Activated CD4-positive, alpha-beta T cell treated with anti-CD3 and anti-CD28 coated beads, Interleukin-2, amount 10 ng/mL, durations not matched to agents 7 days and 5 days (primary cell): ENCODE measurements around the gene SEMA3E. TPM values are rescaled to one million over a fixed set of nuclear protein-coding genes. Genes with fewer than 3 reads are reported as not detected.

Source experiments
- CTCF ChIA-PET: fragments of 350-600 bp; sonication (Branson Sonifier 250); formaldehyde crosslinking; loops from one replicate; lab custom pipeline; 2021; ENCODE audit warnings: antibody characterized with exemption; lab: Charles Lee
- POLR2A ChIA-PET: fragments of 350-600 bp; sonication (Branson Sonifier 250); formaldehyde crosslinking; loops from one replicate; lab custom pipeline; 2021; ENCODE audit warnings: antibody characterized with exemption; lab: Charles Lee
- DNase-seq: peaks from one replicate; pipeline ENCODE4 v3.0.0-alpha.2; 2020
- H3K27ac Mint-ChIP-seq: one replicate; pipeline ENCODE4 v1.8.0; 2021; ENCODE audit warnings: mild to moderate bottlenecking, moderate library complexity, mixed read lengths
- H3K27me3 Mint-ChIP-seq: one replicate; pipeline ENCODE4 v1.8.0; 2021; ENCODE audit warnings: mixed read lengths
- H3K36me3 Mint-ChIP-seq: one replicate; pipeline ENCODE4 v1.8.0; 2021; ENCODE audit warnings: low read depth, mixed read lengths
- H3K4me1 Mint-ChIP-seq: one replicate; pipeline ENCODE4 v1.8.0; 2021; ENCODE audit warnings: mixed read lengths
- H3K4me3 Mint-ChIP-seq: one replicate; pipeline ENCODE4 v1.8.0; 2021; ENCODE audit warnings: mild to moderate bottlenecking, moderate library complexity, mixed read lengths
- H3K9me3 Mint-ChIP-seq: one replicate; pipeline ENCODE4 v1.8.0; 2021; ENCODE audit warnings: mixed read lengths
- total RNA-seq, 2 experiments: library from RNA; stranded (reverse); gene quantifications; one replicate each; pipeline ENCODE4 v1.2.3, GENCODE V29; 2021

SEMA3E gene
- total RNA-seq, 2 experiments from 2014 or later, result not detected

DNA sequence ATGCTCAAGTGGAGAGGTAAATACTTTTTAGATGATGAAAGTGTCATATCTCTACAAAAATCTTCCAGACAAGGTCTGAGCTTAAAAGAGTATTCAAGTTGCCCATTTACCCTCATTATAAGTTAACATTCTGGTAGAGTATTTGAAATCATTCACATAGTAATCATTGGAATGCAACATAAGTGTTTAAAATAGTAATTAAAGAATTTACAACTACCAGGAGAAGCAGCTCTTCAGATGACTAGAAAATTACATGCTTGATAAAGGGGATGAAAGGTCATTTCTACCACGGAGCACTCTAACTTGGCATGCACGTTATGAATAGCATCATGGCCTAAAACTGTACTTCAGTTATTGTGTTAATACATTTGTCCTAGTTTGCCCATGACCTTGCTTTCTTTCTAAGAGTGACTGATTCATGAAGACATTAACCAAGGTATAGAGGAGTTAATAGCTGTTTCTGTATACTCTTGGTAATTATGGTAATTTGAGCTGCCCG is 120.0 kb downstream of the SEMA3E start:
- Mint-ChIP-seq H3K27ac (no peak overlapping the region), H3K4me3 (no peak overlapping the region), H3K9me3 (no peaks in the 10 kb centered on the region), H3K36me3 (no peaks in the 10 kb centered on the region), H3K27me3 (no peaks in the 10 kb centered on the region), H3K4me1 (no peaks in the 10 kb centered on the region)
- ChIA-PET POLR2A (no interaction called here), CTCF (no interaction called here)
- DNase-seq, result no peak

DNA sequence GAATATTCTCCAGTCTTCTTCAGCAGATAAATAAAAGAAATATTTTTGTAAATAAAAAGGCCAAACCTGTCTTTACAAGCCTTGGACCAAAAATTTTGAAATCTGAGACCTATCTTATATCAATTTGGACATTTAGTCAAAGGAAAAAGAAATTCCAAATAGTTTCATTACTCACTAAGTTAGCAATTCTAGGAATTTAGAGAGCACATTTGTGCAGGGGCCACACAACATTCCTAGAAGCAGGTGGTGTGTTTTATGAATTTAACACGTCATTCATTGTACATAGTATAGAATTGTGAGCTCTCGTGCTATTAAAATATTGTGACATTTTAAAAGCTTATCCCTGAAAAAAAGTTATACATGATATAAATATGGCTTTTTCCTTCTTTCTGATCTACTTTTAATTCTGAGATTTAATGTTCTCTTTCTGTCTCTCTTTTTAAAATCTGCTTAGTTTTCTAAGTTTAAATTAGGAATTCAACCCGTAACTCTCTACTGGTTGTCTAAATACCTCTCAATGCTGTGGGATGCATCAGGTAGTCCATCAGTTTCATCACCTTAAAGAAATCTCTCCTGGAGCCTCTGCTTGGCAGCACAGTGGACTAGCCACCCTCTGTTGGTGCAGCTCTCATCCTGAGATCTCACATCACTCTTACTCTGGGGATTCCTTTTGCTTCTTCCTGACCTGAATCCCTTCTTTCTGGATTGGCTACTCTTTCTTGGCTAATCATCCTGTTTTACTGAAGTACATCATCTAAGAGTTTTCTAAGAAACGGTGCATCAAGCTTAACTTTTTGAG is 124.5 kb downstream of the SEMA3E start:
- Mint-ChIP-seq H3K27me3 (no peaks in the 10 kb centered on the region), H3K9me3 (no peaks in the 10 kb centered on the region), H3K4me3 (no peak overlapping the region), H3K36me3 (no peaks in the 10 kb centered on the region), H3K27ac (no peak overlapping the region), H3K4me1 (no peaks in the 10 kb centered on the region)
- CTCF ChIA-PET, result no interaction called here
- no peak for DNase-seq
- POLR2A ChIA-PET, result no interaction called here

DNA sequence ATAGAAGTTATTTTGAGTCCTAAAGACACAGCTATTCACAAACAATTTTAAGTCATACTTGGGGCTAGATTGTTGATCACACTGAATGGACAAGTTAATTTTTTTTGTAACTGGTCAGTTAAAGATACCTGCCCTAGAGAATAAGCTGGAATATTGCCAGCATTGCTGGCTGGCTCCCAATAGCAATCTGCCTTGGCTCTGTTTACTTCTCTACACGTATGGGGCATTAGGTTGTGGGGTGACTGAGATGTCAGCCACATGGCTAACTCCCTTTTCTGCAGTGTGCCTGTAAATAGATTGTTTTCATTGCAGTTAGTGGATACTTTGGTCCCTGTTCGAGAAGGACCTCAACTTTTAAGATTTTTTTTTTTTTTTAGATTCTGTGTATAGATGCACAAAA is 128.2 kb downstream of the SEMA3E start:
- no peaks in the 10 kb centered on the region for H3K4me1 Mint-ChIP-seq
- no peaks in the 10 kb centered on the region for H3K9me3 Mint-ChIP-seq
- no peak overlapping the region for H3K27ac Mint-ChIP-seq
- DNase-seq, result no peak
- ChIA-PET CTCF (no interaction called here), POLR2A (no interaction called here)
- H3K36me3 Mint-ChIP-seq, result no peaks in the 10 kb centered on the region
- H3K4me3 Mint-ChIP-seq, result no peak overlapping the region
- no peaks in the 10 kb centered on the region for H3K27me3 Mint-ChIP-seq

DNA sequence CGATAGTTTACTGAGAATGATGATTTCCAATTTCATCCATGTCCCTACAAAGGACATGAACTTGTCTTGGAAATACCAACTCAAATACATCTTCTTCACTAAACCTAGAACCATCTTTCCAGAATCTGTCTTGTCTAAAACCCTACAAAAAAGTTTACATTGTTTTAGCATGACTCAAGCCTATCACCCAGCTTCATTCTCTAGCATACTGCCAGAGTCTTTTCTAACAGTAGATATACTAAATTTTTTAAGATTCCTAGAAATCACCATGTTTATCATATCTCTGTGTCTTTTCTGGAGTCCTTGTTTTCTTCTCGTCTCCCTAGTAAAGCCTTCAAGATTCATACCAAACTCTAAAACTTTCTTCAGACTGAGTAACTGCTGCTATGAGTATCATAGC is 129.7 kb downstream of the SEMA3E start:
- Mint-ChIP-seq H3K9me3 (no peaks in the 10 kb centered on the region), H3K36me3 (no peaks in the 10 kb centered on the region), H3K27ac (no peak overlapping the region), H3K4me3 (no peak overlapping the region), H3K27me3 (no peaks in the 10 kb centered on the region), H3K4me1 (no peaks in the 10 kb centered on the region)
- no peak for DNase-seq
- ChIA-PET CTCF (interaction anchor here (0.9 kb wide), 1 partner anchor 36 kb away, joined by 3 read pairs; no protein-coding TSS in a partner anchor), POLR2A (no interaction called here)

DNA sequence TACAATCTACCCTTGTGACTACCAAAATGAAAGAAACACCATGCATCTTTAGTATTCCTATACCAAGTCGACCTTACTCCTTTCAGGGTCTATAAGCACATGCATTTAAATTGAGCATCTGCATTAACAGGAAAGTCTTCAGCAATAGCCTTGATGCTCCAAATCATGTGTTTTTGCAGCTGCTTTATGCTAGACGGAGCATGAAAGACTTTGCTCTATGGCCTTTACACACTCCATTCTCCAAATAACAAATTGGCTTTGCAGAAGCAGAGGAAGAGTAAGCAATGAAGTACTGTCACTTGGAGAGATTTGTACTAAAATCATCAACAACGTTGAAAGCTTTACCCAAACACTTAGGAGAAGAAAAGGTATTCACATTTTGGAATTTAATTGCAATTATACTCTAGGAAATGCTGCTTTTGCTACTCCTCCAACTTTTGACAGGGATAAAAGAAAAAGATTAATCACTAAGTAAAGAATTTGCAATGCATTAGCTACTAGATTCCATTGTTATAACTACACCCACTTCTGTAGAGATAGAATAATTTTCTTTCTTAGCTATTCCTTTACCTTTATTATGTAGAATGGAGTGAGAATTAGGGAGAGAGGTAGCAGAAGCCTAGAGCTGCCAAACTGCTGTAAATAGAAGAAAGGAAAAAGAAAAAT is 131.8 kb downstream of the SEMA3E start:
- no peaks in the 10 kb centered on the region for H3K4me1 Mint-ChIP-seq
- H3K36me3 Mint-ChIP-seq, result no peaks in the 10 kb centered on the region
- H3K4me3 Mint-ChIP-seq, result no peak overlapping the region
- no peak for DNase-seq
- ChIA-PET CTCF (no interaction called here), POLR2A (no interaction called here)
- H3K9me3 Mint-ChIP-seq, result no peaks in the 10 kb centered on the region
- no peaks in the 10 kb centered on the region for H3K27me3 Mint-ChIP-seq
- H3K27ac Mint-ChIP-seq, result no peak overlapping the region

DNA sequence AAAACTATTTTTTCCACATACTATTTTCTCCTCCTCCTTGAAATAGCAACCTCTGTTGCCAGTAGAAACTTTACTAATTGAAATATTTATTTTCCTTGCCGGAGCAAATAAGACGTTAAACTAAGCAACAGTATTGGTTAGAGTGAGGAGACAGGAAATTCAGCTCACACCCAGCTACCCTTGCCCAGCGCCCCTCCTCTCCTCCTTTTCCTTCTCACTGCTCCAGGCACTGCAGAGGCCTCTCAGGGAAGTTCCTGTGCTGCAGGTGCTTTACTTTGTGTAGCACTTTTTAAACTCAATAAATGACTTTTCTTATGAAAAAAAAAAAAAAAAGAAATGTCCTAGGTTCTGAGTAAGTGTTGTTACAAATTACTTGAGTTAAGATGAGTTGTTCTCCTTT is 134.0 kb downstream of the SEMA3E start:
- H3K36me3 Mint-ChIP-seq, result no peaks in the 10 kb centered on the region
- H3K9me3 Mint-ChIP-seq, result no peaks in the 10 kb centered on the region
- no peaks in the 10 kb centered on the region for H3K4me1 Mint-ChIP-seq
- POLR2A ChIA-PET, result no interaction called here
- no peak overlapping the region for H3K4me3 Mint-ChIP-seq
- CTCF ChIA-PET, result no interaction called here
- no peak for DNase-seq
- no peaks in the 10 kb centered on the region for H3K27me3 Mint-ChIP-seq
- H3K27ac Mint-ChIP-seq, result no peak overlapping the region

DNA sequence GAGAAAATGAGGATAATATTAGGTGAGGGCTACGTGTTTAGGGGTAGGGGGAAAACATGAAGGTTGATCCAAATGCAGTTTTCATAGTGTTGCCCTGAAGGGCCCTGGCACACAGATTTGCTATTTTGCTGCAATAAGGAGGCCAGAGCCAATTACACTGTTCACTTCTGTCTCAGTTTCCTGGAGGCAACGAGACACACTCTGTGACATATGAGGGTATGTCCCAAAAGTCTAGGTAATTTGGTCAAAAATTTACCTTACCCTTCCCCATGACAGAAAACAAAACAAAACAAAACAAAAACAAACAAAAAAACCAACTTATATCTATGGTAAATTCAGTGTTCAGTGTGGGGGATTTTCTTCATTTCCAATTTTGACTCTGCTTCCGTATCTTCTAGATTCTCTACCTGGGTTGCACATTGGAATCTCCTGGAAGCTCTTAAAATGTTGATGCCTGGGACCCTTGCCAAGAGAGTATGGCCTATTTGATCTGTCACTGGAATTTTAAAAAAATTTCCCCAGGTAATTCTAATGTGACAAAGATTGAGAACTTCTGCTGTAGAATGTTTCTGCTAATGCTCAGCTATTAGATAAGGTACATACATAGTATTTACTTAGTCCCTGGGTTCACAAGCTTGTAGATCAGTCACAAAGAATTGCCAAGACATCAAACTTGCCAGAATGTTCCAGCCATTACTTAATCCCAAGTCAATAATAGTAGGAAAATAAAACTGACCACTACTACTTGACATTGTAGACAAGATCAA is 139.5 kb downstream of the SEMA3E start:
- H3K4me1 Mint-ChIP-seq, result no peaks in the 10 kb centered on the region
- no peak for DNase-seq
- no peaks in the 10 kb centered on the region for H3K9me3 Mint-ChIP-seq
- H3K27ac Mint-ChIP-seq, result no peak overlapping the region
- CTCF ChIA-PET, result no interaction called here
- no peaks in the 10 kb centered on the region for H3K36me3 Mint-ChIP-seq
- POLR2A ChIA-PET, result interaction anchor here (0.6 kb wide), 1 partner anchor 176 kb away, joined by 4 read pairs; no protein-coding TSS in a partner anchor
- no peak overlapping the region for H3K4me3 Mint-ChIP-seq
- H3K27me3 Mint-ChIP-seq, result no peaks in the 10 kb centered on the region

DNA sequence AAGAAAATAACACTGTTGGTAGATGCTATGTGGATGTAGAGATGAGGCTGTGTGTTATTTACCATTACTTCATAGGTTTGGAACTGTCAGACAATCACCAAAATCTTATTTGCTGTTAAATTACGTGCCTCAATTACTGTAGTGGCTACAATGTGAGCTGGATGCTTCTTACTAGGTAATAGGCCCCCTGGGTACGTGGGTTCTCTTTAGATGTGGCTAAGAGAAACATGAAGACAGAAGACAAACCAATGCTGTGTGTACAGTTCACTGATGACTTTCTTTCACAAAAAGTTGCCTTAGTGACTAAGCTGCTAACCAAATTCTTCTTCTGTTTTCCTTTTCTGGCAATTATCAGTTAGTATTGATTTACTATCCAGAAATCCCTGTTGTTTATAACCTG is 144.6 kb downstream of the SEMA3E start:
- no peaks in the 10 kb centered on the region for H3K4me1 Mint-ChIP-seq
- no peak overlapping the region for H3K4me3 Mint-ChIP-seq
- ChIA-PET CTCF (no interaction called here), POLR2A (no interaction called here)
- no peak for DNase-seq
- no peaks in the 10 kb centered on the region for H3K36me3 Mint-ChIP-seq
- H3K9me3 Mint-ChIP-seq, result no peaks in the 10 kb centered on the region
- no peak overlapping the region for H3K27ac Mint-ChIP-seq
- no peaks in the 10 kb centered on the region for H3K27me3 Mint-ChIP-seq

DNA sequence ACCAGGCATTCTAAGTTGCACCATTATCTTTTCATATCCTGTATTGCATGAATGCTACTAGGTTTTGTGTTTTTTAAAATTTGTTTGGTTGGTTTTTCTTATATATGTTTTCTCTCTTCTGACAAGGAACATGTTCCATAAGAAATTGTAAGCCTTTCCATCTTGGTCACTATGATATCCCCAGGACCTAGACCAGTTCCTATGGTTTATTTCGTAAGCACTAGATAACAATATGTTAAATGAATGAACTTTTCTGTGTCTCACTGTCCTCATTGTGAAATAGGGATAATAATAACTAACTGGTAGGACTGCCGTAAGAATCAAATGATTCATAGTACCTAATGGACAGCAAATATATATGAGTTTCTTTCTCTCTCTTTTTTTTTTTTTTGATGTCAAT is 146.3 kb downstream of the SEMA3E start:
- no peaks in the 10 kb centered on the region for H3K36me3 Mint-ChIP-seq
- H3K27me3 Mint-ChIP-seq, result no peaks in the 10 kb centered on the region
- no peaks in the 10 kb centered on the region for H3K9me3 Mint-ChIP-seq
- ChIA-PET CTCF (no interaction called here), POLR2A (no interaction called here)
- H3K27ac Mint-ChIP-seq, result no peak overlapping the region
- H3K4me3 Mint-ChIP-seq, result no peak overlapping the region
- no peaks in the 10 kb centered on the region for H3K4me1 Mint-ChIP-seq
- DNase-seq, result no peak

DNA sequence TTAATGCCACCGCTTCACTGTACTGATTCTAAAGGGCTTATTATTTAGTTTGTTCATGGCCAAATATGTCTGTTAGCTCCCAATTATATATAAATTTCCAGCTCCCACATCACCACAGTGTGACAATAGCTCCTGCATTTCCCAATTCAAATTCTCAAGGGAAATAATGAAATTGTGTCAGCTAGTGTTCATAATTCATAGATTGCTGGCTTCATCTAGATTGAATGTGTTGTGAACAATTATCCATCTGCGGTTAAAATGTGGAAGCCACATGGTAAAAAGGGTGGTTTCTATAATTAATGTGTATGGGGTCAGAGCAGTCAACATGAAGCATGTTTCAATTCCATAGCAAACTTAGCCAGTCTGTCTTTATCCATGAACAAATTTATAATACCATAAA is 154.3 kb downstream of the SEMA3E start:
- H3K9me3 Mint-ChIP-seq, result no peaks in the 10 kb centered on the region
- POLR2A ChIA-PET, result no interaction called here
- no peak for DNase-seq
- no peaks in the 10 kb centered on the region for H3K27me3 Mint-ChIP-seq
- no peaks in the 10 kb centered on the region for H3K36me3 Mint-ChIP-seq
- no peak overlapping the region for H3K4me3 Mint-ChIP-seq
- no peaks in the 10 kb centered on the region for H3K4me1 Mint-ChIP-seq
- CTCF ChIA-PET, result no interaction called here
- H3K27ac Mint-ChIP-seq, result no peak overlapping the region

DNA sequence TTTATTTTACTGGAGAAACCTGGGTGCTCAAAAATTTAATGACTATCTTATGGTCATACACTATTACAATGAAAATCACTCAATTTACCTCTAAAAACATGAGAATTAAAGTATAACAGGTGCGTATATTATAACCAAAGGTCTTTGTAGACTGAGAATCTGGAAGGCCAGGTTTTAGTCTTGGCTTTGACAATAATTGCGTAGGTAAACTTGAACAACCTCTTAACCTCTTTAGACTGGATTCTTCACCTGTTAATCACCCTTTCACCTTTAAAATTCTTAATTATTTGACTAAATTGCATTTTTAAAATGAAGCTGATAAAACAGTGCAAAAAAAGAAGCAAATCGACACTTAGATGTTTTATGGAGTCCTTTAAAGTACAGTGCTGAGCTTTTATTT is 156.1 kb downstream of the SEMA3E start:
- Mint-ChIP-seq H3K27ac (no peak overlapping the region), H3K36me3 (no peaks in the 10 kb centered on the region), H3K9me3 (no peaks in the 10 kb centered on the region), H3K4me1 (no peaks in the 10 kb centered on the region), H3K27me3 (no peaks in the 10 kb centered on the region), H3K4me3 (no peak overlapping the region)
- CTCF ChIA-PET, result no interaction called here
- no peak for DNase-seq
- POLR2A ChIA-PET, result no interaction called here

DNA sequence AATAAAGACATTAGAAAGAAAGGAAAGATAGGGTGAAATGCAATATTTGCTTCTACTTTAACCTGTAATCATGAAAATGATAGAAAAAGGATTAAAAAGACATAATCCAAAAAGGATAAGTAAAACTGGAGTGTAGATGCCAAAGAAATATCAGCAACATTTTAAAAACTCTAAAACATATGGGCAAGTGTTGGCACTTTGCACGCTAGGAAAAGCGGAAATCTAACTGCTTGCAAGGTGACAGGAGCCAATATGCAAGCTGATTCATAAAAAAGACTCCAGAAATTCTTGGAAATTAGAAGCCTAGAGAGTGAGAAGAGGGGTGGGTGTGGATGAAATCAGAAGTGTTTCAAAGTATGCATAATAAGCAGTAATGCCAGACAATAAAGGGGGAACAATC is 161.1 kb downstream of the SEMA3E start:
- ChIA-PET POLR2A (no interaction called here), CTCF (no interaction called here)
- H3K27ac Mint-ChIP-seq, result no peak overlapping the region
- H3K27me3 Mint-ChIP-seq, result no peaks in the 10 kb centered on the region
- no peak for DNase-seq
- H3K9me3 Mint-ChIP-seq, result no peaks in the 10 kb centered on the region
- H3K4me1 Mint-ChIP-seq, result no peaks in the 10 kb centered on the region
- H3K36me3 Mint-ChIP-seq, result no peaks in the 10 kb centered on the region
- no peak overlapping the region for H3K4me3 Mint-ChIP-seq

DNA sequence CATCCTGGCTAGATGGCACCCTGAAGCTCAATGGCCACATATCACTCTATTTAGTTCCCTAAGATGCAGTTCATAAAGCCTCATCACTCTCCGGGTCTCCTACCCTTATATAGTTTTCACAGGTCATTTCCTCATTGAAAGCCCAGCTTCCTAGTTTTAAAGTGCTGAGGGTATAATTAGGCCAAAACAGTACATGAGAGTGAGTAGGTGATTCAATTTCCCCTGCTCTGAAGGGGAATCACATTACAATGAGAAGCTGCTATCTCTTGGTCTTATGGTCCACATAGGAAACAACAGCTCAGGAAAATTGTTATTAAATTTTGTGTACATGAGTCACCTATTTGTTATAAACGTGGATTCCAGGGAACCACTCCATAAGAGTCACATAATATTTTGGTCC is 162.0 kb downstream of the SEMA3E start:
- DNase-seq, result no peak
- H3K9me3 Mint-ChIP-seq, result no peaks in the 10 kb centered on the region
- H3K36me3 Mint-ChIP-seq, result no peaks in the 10 kb centered on the region
- H3K4me1 Mint-ChIP-seq, result no peaks in the 10 kb centered on the region
- ChIA-PET POLR2A (no interaction called here), CTCF (no interaction called here)
- H3K27ac Mint-ChIP-seq, result no peak overlapping the region
- H3K4me3 Mint-ChIP-seq, result no peak overlapping the region
- no peaks in the 10 kb centered on the region for H3K27me3 Mint-ChIP-seq
